Activated T-cell treated with anti-CD3 and anti-CD28 coated beads for 24 hours (primary cell): ENCODE data around the gene TFB1M.
"Not testable (repeated sequence)": the region's sequence is repeated elsewhere in the genome, so short reads cannot be mapped to it uniquely, and the experiment has no call there.

Experiments
- DNase-seq: peaks from one replicate; pipeline ENCODE4 v3.0.0-alpha.2; 2020; ENCODE audit warnings: low read depth

The TFB1M gene

GRCh38 chr6:155297669-155298068 is 16.6 kb downstream of the TFB1M start:
- no peak for DNase-seq

DNA sequence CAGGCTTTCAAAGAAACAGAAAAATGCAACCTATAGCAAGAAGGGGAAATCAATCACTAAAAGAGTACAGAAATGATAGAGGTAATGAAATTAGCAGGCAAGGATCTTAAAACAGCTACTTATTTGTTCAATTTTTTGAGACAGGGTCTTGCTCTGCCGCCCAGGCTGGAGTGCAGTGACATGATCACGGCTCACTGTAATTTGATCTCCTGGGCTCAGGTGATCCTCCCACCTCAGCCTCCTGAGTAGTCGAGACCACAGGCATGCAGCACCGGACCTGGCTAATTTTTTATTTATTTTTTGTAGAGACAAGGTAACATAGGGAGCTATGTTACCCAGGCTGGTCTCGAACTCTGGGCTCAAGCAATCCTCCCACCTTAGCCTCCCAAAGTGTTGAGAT is 21.6 kb downstream of the TFB1M start:
- no peak for DNase-seq

- no peak for DNase-seq
Measured at GRCh38 chr6:155291291-155291690, 23.0 kb downstream of the TFB1M start.

DNA sequence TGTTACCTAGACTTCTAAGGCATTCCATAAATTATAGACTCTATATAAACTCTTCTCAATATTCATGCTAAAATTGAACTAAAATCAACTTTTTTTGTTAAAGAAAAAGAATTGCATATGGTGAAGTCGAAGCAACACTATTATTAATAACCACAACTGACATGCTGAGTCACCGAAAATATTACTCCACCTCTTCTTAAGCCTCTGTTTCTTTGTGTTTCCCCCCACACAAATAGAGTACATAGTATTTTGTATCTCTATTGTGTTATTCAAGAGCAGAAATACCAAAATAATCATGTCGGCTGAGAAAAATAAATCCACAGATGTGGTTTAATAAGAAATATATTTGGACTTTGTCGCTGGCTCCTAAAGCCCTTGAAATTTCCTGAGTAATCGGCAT is 23.8 kb downstream of the TFB1M start:
- no peak for DNase-seq

DNA sequence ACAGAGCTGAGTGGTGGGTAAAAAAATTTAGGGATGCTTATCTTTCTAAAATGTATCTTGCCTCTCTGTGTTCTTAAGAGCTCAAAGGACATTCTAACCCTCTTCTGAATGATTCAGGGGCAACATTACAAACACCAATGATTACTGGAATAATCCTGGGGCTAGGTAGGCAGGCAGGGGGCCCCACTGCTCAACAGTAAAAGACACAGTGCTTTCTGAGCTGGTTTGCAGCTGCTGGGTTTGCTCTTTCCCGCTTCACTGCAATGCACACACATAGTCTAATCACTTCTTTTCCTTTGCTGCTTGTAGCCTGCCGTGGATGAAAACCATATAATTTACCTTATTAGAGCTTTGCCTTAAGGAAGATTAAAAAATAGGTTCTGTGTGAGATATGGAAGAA is 26.5 kb downstream of the TFB1M start:
- DNase-seq: no peak

DNA sequence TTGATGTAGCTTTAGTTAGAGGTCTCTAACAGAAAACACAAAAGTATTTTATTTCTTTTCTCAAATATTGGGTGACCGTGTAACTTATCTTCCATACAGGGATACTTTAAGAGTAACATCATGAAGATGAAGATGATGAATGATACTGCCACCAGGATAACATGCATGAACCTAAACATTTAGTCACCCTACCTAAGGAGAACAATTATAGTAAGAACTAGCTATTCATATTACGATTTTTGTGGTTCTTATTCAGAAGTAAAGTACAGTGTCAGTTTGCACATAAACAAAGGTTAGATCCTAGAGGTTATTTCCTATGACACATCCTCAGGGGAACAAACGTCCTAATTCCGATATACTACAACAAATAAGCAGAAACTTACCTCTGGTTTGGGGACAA is 29.5 kb downstream of the TFB1M start:
- no peak for DNase-seq

- no peak for DNase-seq
Measured at GRCh38 chr6:155278319-155279049, 35.8 kb downstream of the TFB1M start.

- no peak for DNase-seq
Measured at GRCh38 chr6:155276638-155277037, 37.6 kb downstream of the TFB1M start.

GRCh38 chr6:155275808-155276480 is 38.3 kb downstream of the TFB1M start:
- DNase-seq: no peak

GRCh38 chr6:155274533-155274932 is 39.8 kb downstream of the TFB1M start:
- DNase-seq: no peak

DNA sequence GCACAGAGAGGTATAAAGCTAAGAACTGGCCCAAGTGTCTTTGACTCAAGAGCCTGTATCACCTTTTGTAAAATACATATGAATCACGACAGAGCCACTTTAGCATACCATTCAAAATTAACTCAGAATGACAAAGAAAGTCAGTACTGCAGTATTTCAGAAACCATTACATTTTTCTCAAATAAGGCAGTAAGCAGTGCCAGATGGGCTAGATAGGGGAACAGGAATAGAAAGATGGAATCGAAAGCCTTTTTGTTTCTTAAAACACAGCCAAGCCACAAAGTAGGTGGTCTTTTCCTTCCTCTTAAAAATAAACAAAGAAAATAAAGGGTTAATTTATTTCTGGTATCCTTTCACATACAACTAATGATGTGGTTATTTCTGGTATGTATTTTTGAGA is 40.2 kb downstream of the TFB1M start:
- no peak for DNase-seq

DNA sequence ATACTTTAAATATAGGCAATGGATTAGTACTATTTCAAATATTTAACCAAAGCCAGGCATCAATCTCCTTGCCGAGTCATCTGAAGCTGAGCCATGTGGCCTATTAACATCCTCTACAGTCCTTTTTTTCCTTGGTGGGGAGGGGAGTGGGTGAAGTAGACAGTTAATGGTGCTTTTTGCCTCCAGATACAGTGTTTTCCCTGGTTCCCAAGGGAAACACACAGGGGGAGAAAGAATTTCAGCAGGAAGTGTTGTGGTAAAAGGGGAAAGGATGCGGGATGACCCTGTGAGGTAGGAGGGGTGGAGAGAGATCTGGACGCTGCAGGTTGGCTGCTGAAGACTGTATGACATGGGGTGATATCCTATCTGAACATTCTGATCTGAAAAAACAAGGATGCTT is 40.9 kb downstream of the TFB1M start:
- DNase-seq: no peak

- no peak for DNase-seq
Measured at GRCh38 chr6:155272353-155273232, 41.7 kb downstream of the TFB1M start.

DNA sequence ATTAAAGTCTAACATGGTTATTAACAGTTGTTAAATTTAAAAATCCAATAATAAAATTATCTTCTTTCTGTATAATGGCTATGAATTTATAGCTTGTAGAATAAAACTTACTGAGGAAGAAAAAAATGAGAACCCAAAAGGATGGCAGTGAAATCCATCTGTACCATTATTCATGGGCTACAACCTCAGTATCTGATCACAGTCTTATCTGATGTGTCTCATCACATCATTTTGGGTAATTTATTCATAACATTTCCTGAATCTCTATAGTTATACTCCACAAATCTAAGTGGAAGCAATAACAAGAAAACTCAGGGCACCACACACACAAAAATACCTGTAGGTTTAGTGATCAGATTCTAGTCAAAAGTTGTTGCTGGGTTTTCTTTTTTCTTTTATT is 43.1 kb downstream of the TFB1M start:
- DNase-seq: no peak

DNA sequence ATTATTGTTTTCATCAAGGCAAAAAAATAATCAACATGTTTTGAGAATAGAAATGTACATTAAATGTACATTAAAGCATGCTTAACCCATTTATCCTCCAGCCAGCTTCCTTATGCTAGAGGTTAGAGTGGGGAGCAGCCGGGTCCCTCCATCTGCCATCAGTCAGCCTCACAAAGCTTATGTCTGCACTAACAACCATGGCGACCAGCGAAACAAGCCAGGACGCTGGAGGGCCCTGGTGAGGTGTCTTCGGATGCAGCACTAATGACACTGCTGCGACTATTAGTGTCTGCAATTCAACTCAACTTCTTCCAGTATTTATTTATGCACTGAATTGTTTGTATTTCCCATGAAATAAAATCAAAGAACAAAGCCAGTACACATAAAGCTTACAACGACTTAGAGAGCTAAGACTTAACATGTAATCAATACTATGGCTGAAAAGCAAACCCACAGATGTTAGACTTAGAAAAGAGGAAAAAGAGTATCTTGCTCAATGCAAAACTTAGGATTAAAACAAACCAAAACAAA is 43.7 kb downstream of the TFB1M start:
- DNase-seq: no peak

DNA sequence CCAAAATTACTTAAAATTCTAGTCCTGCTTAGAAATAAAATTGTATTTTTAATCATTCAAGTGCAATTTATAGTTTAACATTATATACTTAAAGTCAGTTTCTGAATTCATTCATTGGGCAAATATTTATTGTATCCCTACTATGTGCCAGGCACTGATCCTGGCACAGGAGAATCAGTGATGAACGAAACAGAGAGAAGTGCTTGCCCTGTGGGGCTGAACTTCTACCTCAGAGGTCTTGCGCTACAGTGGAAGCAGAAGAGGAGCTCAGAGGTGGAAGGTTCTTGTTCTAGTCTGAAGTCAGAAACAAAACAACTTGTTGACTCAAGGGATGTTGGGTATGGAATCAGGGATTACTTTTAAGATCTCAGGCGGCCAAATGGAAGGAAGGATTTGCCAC is 44.5 kb downstream of the TFB1M start:
- no peak for DNase-seq

DNA sequence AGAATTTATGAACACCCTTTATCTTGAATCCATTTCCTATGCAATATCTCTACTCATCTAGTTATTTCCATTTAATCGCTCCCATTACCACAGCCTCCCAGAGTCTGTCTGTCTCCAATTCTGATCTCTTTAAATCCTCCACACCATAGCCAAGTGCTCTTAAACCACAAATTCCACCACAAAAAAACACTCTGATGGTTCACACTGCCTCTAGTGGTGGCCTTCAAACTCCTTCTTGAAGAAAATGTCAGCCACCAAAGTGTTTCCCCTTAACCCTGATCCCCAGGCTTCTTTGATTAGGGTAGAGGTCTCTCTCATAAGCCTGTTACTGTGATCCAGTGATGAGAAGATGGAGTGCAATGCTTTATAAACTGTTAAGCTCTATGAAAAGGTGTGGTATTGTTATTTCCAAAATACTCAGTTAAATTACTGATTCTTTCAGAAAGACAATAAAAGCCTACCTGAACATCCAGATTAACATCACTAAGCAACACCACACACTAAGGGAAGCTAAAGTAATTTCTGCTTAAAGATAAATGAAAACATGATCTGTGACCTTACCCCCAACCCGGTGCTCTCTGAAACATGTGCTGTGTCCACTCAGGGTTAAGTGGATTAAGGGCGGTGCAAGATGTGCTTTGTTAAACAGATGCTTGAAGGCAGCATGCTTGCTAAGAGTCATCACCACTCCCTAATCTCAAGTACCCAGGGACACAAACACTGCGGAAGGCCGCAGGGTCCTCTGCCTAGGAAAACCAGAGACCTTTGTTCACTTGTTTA is 46.0 kb downstream of the TFB1M start:
- DNase-seq: not testable (repeated sequence)

- no peak for DNase-seq
Measured at GRCh38 chr6:155267411-155267810, 46.9 kb downstream of the TFB1M start.

DNA sequence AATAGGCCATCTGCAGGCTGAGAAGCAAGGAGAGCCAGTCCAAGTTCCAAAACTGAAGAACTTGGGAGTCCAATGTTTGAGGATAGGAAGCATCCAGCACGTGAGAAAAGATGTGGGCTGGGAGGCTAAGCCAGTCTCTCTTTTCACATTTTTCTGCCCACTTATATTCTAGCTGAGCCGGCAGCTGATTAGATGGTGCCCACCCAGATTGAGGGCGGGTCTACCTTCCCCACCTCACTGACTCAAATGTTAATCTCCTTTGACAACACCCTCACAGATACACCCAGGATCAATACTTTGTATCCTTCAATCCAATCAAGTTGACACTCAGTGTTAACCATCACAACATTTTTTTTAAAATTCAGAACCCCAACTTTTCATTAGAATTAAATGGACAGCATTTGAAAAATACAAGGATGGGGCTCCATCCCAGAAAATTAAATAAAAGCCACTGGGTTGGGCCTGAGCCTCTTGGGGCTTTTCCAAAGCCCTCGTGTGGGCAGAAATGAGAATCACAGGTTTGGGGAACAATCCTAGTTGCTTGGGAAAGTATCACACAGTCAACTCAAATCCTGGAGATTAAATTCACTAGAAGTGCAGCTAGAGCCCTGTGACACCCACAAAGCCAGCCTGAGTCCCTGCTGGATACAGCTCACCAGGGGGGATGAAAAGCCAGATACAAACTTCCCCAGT is 48.3 kb downstream of the TFB1M start:
- DNase-seq: no peak

DNA sequence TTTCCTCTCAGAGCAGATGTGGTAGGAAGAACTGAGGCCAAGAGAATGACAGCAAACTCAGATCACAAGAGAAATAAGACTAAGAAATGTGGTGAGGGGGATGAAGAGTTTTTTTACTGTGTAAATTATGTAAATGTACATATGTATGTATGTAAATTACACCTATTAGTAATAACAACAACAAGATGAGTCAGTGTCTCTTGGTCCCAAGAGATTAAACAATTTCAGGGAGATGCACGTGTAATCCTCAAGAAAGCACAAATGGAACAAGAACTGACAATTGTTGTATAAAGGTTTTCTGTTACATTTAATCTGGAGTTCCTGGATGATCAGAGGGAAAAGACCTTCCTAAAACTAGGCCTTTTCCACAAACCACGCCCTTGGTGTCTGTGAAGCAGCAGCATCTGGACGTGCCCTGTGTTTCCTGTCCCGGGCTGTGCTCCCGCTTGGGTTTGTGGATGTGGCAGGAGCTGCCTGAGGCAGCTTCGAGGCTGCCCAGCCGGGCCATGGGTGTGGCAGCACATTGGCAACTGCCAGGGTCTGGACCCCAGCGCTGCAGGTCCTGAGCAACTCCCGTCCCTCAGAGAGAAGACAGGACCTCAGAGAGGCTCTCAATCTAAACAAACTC is 49.5 kb downstream of the TFB1M start:
- DNase-seq: no peak
